ENCODE results near the gene TNS1. TPM values are rescaled to one million over a fixed set of nuclear protein-coding genes. Genes with fewer than 3 reads are reported as not detected.

TNS1 gene
- total RNA-seq, 1 experiment from 2014 or later: 4.5 TPM

DNA sequence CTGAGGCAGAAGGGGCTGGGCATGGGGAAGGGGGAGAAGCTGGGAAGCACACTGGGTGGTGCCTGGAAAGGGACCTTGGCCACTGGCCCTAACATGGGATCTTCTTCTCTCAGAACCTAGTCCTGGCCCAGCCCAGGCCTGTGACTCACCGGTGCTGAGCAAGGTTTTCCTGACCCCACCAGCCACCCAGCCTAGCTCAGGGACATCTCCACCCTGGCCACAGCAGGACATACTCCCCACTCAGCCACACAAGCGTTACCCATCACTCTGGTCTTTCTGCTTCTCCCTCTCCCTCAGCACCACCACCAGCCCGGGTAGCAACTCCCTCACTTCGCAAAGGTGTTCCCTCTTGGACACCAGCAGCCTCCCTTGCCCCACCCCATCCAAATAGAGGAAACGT lies 22.8 kb downstream of the TNS1 start:
- ATAC-seq (no peak), DNase-seq (ENCODE audit: low spot score) (no peak)
- peaks cover 9% of the 10 kb centered on the region for H3K27me3 Mint-ChIP-seq (ENCODE audit: low read depth)
- H3K27ac Mint-ChIP-seq: no peak overlapping the region
- peaks cover 5% of the 10 kb centered on the region for H3K9me3 Mint-ChIP-seq
- ChIA-PET CTCF (interaction anchor here (0.5 to 2.6 kb wide), 5 partner anchors 9 to 191 kb away, joined by 3 to 12 read pairs (median 4); no protein-coding TSS in a partner anchor), POLR2A (interaction anchor here (0.6 to 0.9 kb wide), 2 partner anchors 9 to 521 kb away, joined by 3 read pairs; no protein-coding TSS in a partner anchor)
- H3K4me3 Mint-ChIP-seq: no peak overlapping the region
- peaks cover 12% of the 10 kb centered on the region for H3K4me1 Mint-ChIP-seq
- no peak for TF ChIP-seq USF1 (CRISPR knock-in tag; IDR thresholded peaks at IDR 0.05)
- TF ChIP-seq ATF6 (CRISPR knock-in tag; IDR thresholded peaks at IDR 0.05): no peak
- no peak for TF ChIP-seq MYBL2 (CRISPR knock-in tag; IDR thresholded peaks at IDR 0.05)
- TF ChIP-seq ARID4B (CRISPR knock-in tag; IDR thresholded peaks at IDR 0.05; ENCODE audit: borderline replicate concordance): no peak
- TF ChIP-seq, protein P1, sequence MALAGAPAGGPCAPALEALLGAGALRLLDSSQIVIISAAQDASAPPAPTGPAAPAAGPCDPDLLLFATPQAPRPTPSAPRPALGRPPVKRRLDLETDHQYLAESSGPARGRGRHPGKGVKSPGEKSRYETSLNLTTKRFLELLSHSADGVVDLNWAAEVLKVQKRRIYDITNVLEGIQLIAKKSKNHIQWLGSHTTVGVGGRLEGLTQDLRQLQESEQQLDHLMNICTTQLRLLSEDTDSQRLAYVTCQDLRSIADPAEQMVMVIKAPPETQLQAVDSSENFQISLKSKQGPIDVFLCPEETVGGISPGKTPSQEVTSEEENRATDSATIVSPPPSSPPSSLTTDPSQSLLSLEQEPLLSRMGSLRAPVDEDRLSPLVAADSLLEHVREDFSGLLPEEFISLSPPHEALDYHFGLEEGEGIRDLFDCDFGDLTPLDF (CRISPR knock-in tag; IDR thresholded peaks at IDR 0.05): no peak
- TF ChIP-seq, protein P2, sequence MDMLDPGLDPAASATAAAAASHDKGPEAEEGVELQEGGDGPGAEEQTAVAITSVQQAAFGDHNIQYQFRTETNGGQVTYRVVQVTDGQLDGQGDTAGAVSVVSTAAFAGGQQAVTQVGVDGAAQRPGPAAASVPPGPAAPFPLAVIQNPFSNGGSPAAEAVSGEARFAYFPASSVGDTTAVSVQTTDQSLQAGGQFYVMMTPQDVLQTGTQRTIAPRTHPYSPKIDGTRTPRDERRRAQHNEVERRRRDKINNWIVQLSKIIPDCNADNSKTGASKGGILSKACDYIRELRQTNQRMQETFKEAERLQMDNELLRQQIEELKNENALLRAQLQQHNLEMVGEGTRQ (CRISPR knock-in tag; IDR thresholded peaks at IDR 0.05): no peak
- no peak for TF ChIP-seq GTF2I (CRISPR knock-in tag; conservative IDR thresholded peaks at IDR 0.05)
- no peak for TF ChIP-seq ZSCAN18 (CRISPR knock-in tag; IDR thresholded peaks at IDR 0.05)
- H3K36me3 Mint-ChIP-seq: peaks cover 5% of the 10 kb centered on the region; the same call in 1 of the 2 replicates

GRCh38 chr2:217979151-217979811 lies 23.5 kb downstream of the TNS1 start:
- Mint-ChIP-seq H3K27ac (no peak overlapping the region; the same call in 1 of the 2 replicates), H3K9me3 (peaks cover 5% of the 10 kb centered on the region), H3K27me3 (ENCODE audit: low read depth) (peaks cover 9% of the 10 kb centered on the region), H3K4me3 (no peak overlapping the region; the same call in none of the 2 replicates), H3K4me1 (peaks cover 12% of the 10 kb centered on the region), H3K36me3 (peaks cover 5% of the 10 kb centered on the region; the same call in 1 of the 2 replicates)
- TF ChIP-seq TEAD1 (CRISPR knock-in tag; IDR thresholded peaks at IDR 0.05) (0 out of 2 replicates have a peak, but pooled peaks have one; percentile 20), NFE2L1 (CRISPR knock-in tag; IDR thresholded peaks at IDR 0.05) (0 out of 2 replicates have a peak, but pooled peaks have one; percentile 7), PRDM15 (CRISPR knock-in tag; IDR thresholded peaks at IDR 0.05) (no peak)
- ChIA-PET CTCF (interaction anchor here (0.5 to 2.6 kb wide), 6 partner anchors 10 to 190 kb away, joined by 3 to 12 read pairs (median 4); no protein-coding TSS in a partner anchor), POLR2A (interaction anchor here (0.6 to 0.9 kb wide), 2 partner anchors 10 to 520 kb away, joined by 3 read pairs; no protein-coding TSS in a partner anchor)
- DNase-seq (ENCODE audit: low spot score) (no peak), ATAC-seq (peak; percentile 11)

Data from WTC11 (cell line).